ENCODE results near the gene SEMA3D.
A peak's percentile ranks its signal among the peaks of the same experiment; 100 is the strongest.

SEMA3D gene

DNA sequence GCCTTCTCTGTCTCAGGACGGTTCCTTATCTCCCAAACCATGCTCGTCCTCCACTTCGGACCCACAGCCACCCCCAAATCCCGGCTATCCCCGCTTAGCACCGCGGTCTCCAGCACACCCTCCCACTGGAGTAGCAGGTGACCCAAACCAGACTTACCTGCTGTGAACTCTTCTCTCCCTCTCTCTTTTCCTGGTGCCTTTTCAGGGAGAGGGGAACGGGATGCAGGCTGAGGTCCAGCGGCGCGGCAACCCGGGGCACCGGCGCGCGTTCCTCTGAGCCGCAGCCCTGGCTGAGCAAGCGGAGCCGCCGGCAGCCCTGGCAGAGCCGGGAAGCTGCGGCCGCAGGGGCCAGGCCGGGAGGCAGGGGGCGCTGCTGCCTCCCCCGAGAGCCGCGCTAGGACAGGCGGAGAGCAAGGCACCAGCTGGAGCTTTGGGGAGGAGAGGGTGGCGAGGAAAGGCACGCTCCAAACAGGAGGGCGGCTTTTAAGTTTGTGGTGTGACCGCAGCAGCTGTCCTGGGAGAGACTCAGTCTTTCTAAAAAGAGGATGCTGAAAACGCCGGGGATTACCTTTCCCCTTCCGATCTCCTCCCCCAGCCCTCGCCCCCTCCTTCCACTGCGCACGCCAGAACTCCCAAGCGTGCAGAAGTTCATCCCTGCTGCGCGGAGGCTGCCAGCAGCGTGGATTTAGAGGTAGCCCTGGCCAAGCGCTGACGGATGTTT is at the start of gene SEMA3D:
Gene SEMA3D (minus strand): TSS at position 536 of the 721 bp plus-strand sequence. CDS start 65,165 bp downstream, outside the sequence.
- TF ChIP-seq, protein P1, sequence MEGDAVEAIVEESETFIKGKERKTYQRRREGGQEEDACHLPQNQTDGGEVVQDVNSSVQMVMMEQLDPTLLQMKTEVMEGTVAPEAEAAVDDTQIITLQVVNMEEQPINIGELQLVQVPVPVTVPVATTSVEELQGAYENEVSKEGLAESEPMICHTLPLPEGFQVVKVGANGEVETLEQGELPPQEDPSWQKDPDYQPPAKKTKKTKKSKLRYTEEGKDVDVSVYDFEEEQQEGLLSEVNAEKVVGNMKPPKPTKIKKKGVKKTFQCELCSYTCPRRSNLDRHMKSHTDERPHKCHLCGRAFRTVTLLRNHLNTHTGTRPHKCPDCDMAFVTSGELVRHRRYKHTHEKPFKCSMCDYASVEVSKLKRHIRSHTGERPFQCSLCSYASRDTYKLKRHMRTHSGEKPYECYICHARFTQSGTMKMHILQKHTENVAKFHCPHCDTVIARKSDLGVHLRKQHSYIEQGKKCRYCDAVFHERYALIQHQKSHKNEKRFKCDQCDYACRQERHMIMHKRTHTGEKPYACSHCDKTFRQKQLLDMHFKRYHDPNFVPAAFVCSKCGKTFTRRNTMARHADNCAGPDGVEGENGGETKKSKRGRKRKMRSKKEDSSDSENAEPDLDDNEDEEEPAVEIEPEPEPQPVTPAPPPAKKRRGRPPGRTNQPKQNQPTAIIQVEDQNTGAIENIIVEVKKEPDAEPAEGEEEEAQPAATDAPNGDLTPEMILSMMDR (IDR thresholded peaks at IDR 0.05; ENCODE audit: insufficient read depth, low read depth, low read length, missing control alignments) = peak; percentile 57
- H3K4me3 ChIP-seq (ENCODE audit: low read length) = peak within 1 kb of the TSS; percentile 57
- DNase-seq (ENCODE audit: low read depth) = peak; percentile 87

DNA sequence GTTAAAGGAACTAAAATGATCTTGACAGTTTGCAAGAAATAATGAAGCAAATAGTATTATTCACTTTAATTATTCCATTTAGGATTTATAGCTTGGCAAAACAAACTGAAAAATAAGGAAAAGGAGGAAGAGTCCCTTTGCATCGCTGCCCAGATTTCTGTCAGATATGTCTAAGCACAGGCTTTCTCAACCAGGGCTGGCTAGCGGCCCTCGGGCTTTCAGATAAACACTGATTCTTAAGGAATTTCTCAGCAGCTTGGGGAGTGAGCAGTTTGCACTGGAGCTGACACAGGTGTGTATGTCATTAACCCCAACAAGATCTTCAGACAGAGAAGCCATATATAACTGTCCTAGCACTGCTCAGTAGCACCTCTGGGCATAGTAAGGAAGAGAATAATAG is 47.9 kb upstream of the SEMA3D start:
- no peak overlapping the region for H3K4me3 ChIP-seq (ENCODE audit: low read length)
- DNase-seq (ENCODE audit: low read depth) = no peak
- TF ChIP-seq, protein P1 (IDR thresholded peaks at IDR 0.05; ENCODE audit: insufficient read depth, low read depth, low read length, missing control alignments) = no peak

GRCh38 chr7:85232068-85232467 is 45.2 kb upstream of the SEMA3D start:
- H3K4me3 ChIP-seq (ENCODE audit: low read length) = no peak overlapping the region
- TF ChIP-seq, protein P1 (IDR thresholded peaks at IDR 0.05; ENCODE audit: insufficient read depth, low read depth, low read length, missing control alignments) = no peak
- DNase-seq (ENCODE audit: low read depth) = peak; percentile 1

GRCh38 chr7:85230623-85231022 is 43.8 kb upstream of the SEMA3D start:
- H3K4me3 ChIP-seq (ENCODE audit: low read length) = no peak overlapping the region
- TF ChIP-seq, protein P1 (IDR thresholded peaks at IDR 0.05; ENCODE audit: insufficient read depth, low read depth, low read length, missing control alignments) = no peak
- DNase-seq (ENCODE audit: low read depth) = no peak

DNA sequence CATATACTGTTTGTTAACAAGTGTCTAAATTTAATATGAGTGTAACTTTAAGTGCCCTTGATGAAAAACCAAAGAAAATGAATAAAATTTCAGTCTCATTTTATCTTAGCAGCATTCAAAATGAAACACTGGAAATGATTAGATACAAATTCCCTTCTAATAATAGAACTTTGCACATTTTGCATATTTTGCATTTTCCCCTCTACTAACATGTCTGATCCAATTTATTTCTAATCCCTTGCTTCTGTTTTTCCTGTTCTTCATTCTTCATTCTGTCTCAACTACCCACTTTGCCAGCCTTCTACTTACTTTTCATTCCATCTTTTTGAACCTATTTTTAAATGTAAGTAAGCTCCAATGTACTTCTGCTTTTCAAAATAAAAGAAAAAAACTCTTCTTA is 42.7 kb upstream of the SEMA3D start:
- no peak overlapping the region for H3K4me3 ChIP-seq (ENCODE audit: low read length)
- TF ChIP-seq, protein P1 (IDR thresholded peaks at IDR 0.05; ENCODE audit: insufficient read depth, low read depth, low read length, missing control alignments) = no peak
- no peak for DNase-seq (ENCODE audit: low read depth)

GRCh38 chr7:85226361-85227085 is 39.7 kb upstream of the SEMA3D start:
- H3K4me3 ChIP-seq (ENCODE audit: low read length) = no peak overlapping the region
- no peak for DNase-seq (ENCODE audit: low read depth)
- TF ChIP-seq, protein P1 (IDR thresholded peaks at IDR 0.05; ENCODE audit: insufficient read depth, low read depth, low read length, missing control alignments) = no peak
